Medulla oblongata (tissue), 1 donor: Measurements from ENCODE around the gene VSTM2B.
A peak's percentile ranks its signal among the peaks of the same experiment; 100 is the strongest.

Source experiments
- DNase-seq: peaks from one replicate; pipeline ENCODE4 v3.0.0-alpha.2; 2015; ENCODE audit errors: extremely low spot score

The VSTM2B gene

GRCh38 chr19:29593869-29594268, 68.1 kb downstream of the VSTM2B start:
- no peak for DNase-seq

DNA sequence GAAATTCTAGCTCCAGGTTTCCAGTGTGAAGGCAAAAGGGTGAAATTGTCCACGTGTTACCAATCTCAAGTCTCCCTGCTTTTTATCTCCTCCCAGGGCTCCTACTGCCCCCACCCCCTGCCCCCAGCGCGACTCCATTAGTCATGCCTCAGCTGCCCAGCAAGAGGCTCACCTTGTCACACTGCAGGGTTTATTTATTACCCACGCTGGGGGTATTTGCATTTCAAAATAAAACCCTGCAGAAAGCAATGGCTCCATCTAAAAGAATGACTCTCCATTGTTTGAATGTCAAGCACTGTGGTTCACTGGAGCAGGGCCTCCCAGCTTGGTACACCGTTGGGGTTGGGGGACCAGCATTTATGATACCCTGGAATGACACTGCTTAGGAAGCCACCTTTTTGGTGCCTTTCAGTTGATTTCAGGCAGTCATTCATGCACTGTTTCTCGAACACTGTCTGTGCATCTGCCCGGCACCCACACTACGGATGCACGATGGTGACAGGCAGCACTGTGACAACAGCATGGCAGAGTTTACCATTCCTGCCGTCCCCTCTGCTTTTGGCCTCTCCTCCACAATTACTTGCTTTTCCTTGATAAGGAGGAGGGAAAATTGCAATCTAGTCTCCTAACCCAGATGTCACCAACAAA, 70.4 kb downstream of the VSTM2B start:
- no peak for DNase-seq

DNA sequence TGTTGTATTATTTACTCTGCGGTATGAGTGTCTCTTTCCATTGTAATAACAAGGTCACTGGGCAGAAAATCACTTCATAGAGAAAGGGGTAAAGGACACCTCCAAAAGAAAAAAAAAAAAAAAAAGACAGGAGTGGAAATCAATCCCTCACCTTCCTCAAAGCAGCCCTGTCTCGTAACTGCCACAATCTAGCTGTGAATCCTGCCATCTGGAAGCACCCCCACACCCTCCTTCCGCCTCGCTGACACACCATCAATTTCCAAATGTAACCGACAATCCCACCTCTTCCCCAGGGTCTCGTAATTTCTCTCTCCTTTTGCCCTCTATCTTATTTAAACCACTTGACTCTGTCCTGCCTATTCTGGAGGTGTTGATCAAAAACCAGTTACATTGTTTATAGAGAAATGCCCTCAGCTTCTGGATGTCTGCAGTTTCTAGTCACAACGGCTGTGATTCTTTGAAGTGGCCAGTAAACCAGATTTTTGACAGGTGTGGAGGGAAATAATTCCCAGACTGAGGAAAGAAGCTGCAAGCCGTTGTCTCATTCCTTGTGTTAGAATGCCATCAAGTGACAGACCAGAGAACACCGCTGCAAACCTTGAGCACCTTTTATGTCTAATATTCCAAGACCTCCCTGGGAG, 71.2 kb downstream of the VSTM2B start:
- DNase-seq = peak; percentile 28

GRCh38 chr19:29598036-29598435, 72.2 kb downstream of the VSTM2B start:
- no peak for DNase-seq

DNA sequence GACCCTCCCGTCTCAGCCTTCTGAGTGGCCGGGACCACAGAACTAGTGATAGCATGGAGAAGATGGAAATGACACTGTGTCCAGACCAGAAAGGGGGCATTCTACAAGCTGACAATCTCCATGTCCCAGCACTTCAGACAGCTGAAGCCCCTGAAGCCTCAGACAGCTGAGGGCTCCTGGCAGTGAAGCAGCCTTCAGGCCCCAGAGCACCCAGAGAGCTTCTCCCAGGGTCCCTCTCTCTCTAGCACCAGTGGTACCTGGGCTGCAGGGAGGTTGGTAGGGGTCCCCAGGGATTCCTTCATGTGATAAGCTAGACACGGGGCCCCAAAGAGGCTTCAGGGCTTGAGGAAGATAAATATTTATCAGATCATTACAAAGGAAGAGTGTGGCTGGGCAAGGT, 72.7 kb downstream of the VSTM2B start:
- no peak for DNase-seq

DNA sequence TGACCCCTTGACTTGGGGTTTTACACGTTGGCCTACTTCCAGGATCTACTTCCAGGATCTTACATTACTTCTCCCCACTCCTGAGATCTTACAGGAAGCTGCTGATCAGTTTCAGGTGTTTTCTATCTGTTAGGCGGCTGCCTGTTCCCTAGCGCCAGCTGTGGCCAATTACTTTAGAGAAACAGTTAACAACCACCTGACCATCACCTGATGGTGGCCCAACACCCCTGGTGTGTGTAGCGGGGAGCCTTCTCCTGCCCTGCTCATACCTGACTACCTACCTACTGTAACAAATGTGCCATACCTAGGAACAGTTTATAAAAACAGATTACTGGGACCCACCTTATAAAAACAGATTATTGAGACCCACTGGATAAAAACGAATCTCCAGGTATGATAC, 77.5 kb downstream of the VSTM2B start:
- DNase-seq = no peak

DNA sequence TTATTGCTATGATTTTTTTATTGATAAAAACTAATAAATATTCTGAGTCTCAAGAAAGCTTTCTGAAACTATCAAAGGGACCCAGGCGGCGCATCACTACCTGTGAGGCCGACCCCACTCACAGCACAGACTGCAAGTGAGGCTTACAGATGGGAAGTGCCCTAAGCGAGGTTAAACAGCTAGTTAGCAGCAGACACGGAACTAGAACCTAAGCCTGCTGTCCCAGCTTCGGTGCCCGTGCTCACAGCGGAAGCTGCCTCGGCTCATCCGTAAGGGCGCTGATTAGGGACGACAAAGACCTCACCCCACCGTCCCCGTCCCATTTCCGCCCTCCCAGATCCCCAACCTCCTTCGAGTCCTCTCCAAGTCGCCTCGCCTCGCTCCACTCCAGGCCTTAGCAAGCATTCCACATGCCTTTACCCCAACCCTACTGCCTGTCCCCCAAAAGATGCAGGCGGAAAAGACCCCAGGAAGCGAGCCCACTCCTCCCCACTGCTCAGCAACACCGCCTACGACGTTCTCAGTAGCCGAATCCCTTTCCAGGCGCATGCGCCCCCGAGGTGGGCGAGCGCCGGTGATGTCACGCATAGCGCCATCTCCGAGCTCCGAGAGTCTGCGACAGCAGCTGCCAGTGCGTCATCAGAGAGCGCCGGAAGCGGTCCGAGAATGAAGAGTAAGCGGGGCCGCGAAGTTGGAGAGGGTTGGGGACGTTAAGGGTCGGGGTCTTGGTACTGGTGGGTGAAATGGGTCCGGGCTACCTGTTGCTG, 80.0 kb downstream of the VSTM2B start, which contains the start of gene POP4:
Gene POP4, plus strand, starts transcription at position 631 of the 767 bp plus-strand sequence. Its CDS starts 36 bp downstream, at position 667.
- peak; percentile 98 for DNase-seq

DNA sequence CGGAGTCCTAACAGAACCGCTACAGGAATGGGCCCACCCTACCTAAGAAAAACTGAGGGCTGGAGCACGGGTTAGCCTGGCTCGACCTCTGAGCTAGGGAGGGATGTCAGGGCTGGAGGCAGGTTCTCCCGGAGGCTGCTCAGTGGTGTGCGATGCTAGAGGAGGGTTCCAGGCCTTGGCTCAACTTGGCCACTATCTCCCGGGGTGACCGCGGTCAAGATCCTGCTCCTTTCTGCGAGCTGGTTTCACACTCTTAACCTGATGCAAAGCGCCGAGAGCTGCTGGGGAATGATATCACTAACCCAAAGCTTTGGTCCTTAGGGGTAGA, 80.6 kb downstream of the VSTM2B start:
- no peak for DNase-seq

DNA sequence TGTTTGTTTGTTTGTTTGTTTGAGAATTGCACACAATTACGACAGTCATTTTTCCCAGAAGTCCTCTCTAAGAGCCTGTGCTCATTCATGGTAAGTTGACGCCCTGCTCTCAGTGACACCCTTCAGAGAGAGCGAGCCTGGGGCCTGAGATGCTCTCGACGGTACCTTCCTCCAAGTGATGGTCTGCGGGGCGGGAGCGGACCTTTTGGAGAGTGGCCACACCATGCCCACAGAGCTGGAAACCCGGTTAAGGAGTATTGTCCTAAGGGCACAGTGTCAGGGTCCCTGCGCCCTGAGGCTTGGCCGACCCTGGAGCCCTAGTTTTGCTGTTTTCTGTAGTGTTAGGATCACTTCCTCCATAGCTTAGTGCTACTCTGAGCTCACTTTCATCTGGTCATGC, 83.8 kb downstream of the VSTM2B start:
- DNase-seq = no peak

DNA sequence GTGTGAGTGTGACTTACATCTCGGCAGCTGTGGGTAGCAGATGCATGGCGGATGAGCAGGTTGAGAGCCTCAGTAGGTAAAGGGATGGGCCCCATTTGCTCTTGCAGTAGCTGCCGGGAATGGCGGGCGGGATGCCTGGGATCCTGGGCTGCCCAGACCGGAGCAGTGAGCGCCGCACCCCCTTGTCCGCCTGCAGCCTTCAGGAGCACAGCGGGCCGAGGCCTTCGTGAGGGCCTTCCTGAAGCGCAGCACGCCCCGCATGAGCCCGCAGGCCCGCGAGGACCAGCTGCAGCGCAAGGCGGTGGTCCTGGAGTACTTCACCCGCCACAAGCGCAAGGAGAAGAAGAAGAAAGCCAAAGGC, 84.4 kb downstream of the VSTM2B start:
- DNase-seq = no peak

DNA sequence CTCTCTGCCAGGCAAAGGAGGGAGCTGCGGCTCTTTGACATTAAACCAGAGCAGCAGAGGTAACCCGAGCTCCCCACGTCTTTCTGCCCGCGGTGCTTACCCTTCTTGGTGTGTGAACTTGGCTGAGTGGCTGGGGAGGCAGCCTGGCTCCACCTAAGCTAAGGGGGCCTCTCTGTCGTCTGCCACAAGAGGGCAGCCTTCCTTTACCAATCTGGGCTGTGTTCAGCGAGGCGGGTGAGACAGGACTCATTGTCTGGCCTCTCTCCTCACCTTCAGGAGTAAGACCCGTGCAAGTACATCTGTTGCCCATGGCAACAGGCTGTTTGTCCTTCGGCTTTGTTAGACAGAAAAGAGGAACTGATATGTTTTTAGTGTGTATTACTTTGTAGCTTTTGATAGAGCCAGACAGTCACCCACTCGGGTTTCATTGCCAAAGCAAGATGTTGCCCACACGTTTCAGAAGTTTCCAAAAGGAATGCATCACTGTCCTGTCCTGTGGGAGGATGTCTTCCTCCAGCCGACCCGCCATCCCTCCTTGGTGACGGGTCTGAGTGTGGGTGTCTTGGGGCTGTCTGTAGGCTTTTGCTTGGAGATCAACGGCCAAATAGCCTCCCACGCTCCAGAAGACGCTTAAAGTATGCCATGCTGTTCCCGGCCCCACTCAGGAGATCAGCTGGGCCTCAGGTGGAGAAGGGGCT, 84.9 kb downstream of the VSTM2B start:
- peak; percentile 91 for DNase-seq

DNA sequence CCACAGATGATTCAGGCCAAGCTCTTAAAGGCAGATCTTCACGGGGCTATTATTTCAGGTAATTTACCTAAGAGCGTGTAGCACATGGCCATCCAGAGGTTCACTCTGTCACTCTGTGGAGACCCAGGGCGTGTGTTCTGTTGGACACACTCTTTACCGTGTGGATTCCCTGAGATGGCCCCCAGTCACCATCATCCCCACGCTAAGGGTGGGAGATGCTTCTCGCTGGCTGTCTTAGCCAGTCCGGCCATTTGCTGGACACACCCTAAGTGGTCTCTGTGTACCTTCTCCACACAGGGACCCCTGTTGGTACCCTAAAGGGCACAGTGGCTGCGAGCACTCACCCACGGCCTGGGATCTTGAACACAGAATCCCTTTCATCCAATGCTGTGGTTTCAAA, 86.3 kb downstream of the VSTM2B start:
- DNase-seq = no peak

GRCh38 chr19:29612801-29613595, 87.2 kb downstream of the VSTM2B start:
- no peak for DNase-seq

GRCh38 chr19:29614046-29614445, 88.3 kb downstream of the VSTM2B start:
- DNase-seq = no peak
